Central memory CD8-positive, alpha-beta T cell (primary cell): ENCODE measurements around the gene RPL10L.

ENCODE experiments used
- ATAC-seq: fragments of 150-1000 bp; cut with Tn5 transposase; replicated peaks from 2 replicates; pipeline ENCODE4 v1.10.0; 2022; ENCODE audit warnings: mild to moderate bottlenecking, moderate FRiP score, moderate number of reproducible peaks; ENCODE audit not compliant: poor library complexity, severe bottlenecking; ENCODE audit errors: extremely low read depth
- DNase-seq, 2 donors: peaks; one replicate each; pipeline ENCODE4 v3.0.0; 2021; ENCODE audit warnings: low spot score in 2 of 2
- H3K27ac Mint-ChIP-seq: one replicate; pipeline ENCODE4 v1.8.0; 2022; ENCODE audit warnings: low read depth, mild to moderate bottlenecking, moderate library complexity, mixed read lengths
- H3K27me3 Mint-ChIP-seq: one replicate; pipeline ENCODE4 v1.8.0; 2022; ENCODE audit warnings: mixed read lengths
- H3K36me3 Mint-ChIP-seq: one replicate; pipeline ENCODE4 v1.8.0; 2022; ENCODE audit warnings: mild to moderate bottlenecking, moderate library complexity, mixed read lengths; ENCODE audit not compliant: insufficient read depth
- H3K4me1 Mint-ChIP-seq: one replicate; pipeline ENCODE4 v1.8.0; 2022; ENCODE audit warnings: mixed read lengths
- H3K4me3 Mint-ChIP-seq: one replicate; pipeline ENCODE4 v1.8.0; 2022; ENCODE audit warnings: mild to moderate bottlenecking, moderate library complexity, mixed read lengths
- H3K9me3 Mint-ChIP-seq: one replicate; pipeline ENCODE4 v1.8.0; 2022; ENCODE audit warnings: mixed read lengths

Gene RPL10L

GRCh38 chr14:46651526-46652144 is at the start of gene RPL10L:
RPL10L (minus strand) TSS chr14:46651781; CDS start chr14:46651736, 45 bp downstream.
- DNase-seq (no peak), ATAC-seq (peak; percentile 24)
- no peak within 1 kb of the TSS for H3K4me3 Mint-ChIP-seq
- no peaks in the 10 kb centered on the region for H3K27me3 Mint-ChIP-seq
- H3K4me1 Mint-ChIP-seq: no peaks in the 10 kb centered on the region
- H3K27ac Mint-ChIP-seq: no peak within 1 kb of the TSS
- H3K36me3 Mint-ChIP-seq: no peaks in the 10 kb centered on the region
- peaks cover 12% of the 10 kb centered on the region for H3K9me3 Mint-ChIP-seq

- no peaks in the 10 kb centered on the region for H3K27me3 Mint-ChIP-seq
- H3K36me3 Mint-ChIP-seq: no peaks in the 10 kb centered on the region
- no peak overlapping the region for H3K27ac Mint-ChIP-seq
- no peak overlapping the region for H3K4me3 Mint-ChIP-seq
- DNase-seq (no peak), ATAC-seq (no peak)
- no peaks in the 10 kb centered on the region for H3K4me1 Mint-ChIP-seq
- peaks cover 28% of the 10 kb centered on the region for H3K9me3 Mint-ChIP-seq
Observed at GRCh38 chr14:46691819-46692218, 40.2 kb upstream of the RPL10L start.

- no peaks in the 10 kb centered on the region for H3K4me1 Mint-ChIP-seq
- ATAC-seq (no peak), DNase-seq (no peak)
- H3K27me3 Mint-ChIP-seq: no peaks in the 10 kb centered on the region
- H3K9me3 Mint-ChIP-seq: peaks cover 24% of the 10 kb centered on the region
- no peak overlapping the region for H3K27ac Mint-ChIP-seq
- H3K36me3 Mint-ChIP-seq: no peaks in the 10 kb centered on the region
- no peak overlapping the region for H3K4me3 Mint-ChIP-seq
Observed at GRCh38 chr14:46686652-46687051, 35.1 kb upstream of the RPL10L start.

- ATAC-seq (no peak), DNase-seq (no peak)
- no peaks in the 10 kb centered on the region for H3K4me1 Mint-ChIP-seq
- no peaks in the 10 kb centered on the region for H3K36me3 Mint-ChIP-seq
- no peak overlapping the region for H3K27ac Mint-ChIP-seq
- H3K4me3 Mint-ChIP-seq: no peak overlapping the region
- no peaks in the 10 kb centered on the region for H3K27me3 Mint-ChIP-seq
- peaks cover 18% of the 10 kb centered on the region for H3K9me3 Mint-ChIP-seq
Observed at GRCh38 chr14:46672128-46672527, 20.5 kb upstream of the RPL10L start.

GRCh38 chr14:46663382-46663781 is 11.8 kb upstream of the RPL10L start:
- DNase-seq: no peak
- H3K4me3 Mint-ChIP-seq: no peak overlapping the region
- no peak for ATAC-seq
- peaks cover 4% of the 10 kb centered on the region for H3K9me3 Mint-ChIP-seq
- H3K36me3 Mint-ChIP-seq: no peaks in the 10 kb centered on the region
- H3K27me3 Mint-ChIP-seq: no peaks in the 10 kb centered on the region
- H3K27ac Mint-ChIP-seq: no peak overlapping the region
- H3K4me1 Mint-ChIP-seq: no peaks in the 10 kb centered on the region

- DNase-seq (no peak), ATAC-seq (no peak)
- no peak overlapping the region for H3K27ac Mint-ChIP-seq
- no peaks in the 10 kb centered on the region for H3K36me3 Mint-ChIP-seq
- H3K27me3 Mint-ChIP-seq: no peaks in the 10 kb centered on the region
- H3K4me1 Mint-ChIP-seq: no peaks in the 10 kb centered on the region
- no peak overlapping the region for H3K4me3 Mint-ChIP-seq
- H3K9me3 Mint-ChIP-seq: peaks cover 4% of the 10 kb centered on the region
Observed at GRCh38 chr14:46661728-46662127, 10.1 kb upstream of the RPL10L start.

- Mint-ChIP-seq H3K27me3 (no peaks in the 10 kb centered on the region), H3K27ac (no peak overlapping the region), H3K4me1 (no peaks in the 10 kb centered on the region), H3K9me3 (peaks cover 12% of the 10 kb centered on the region), H3K36me3 (no peaks in the 10 kb centered on the region), H3K4me3 (no peak overlapping the region)
- ATAC-seq (no peak), DNase-seq (no peak)
Observed at GRCh38 chr14:46653031-46653755, 1.6 kb upstream of the RPL10L start.

GRCh38 chr14:46646796-46647195 is 4.8 kb downstream of the RPL10L start:
- DNase-seq (no peak), ATAC-seq (no peak)
- Mint-ChIP-seq H3K9me3 (peaks cover 7% of the 10 kb centered on the region), H3K4me1 (no peaks in the 10 kb centered on the region), H3K36me3 (no peaks in the 10 kb centered on the region), H3K27me3 (no peaks in the 10 kb centered on the region), H3K4me3 (no peak overlapping the region), H3K27ac (no peak overlapping the region)

- Mint-ChIP-seq H3K27ac (no peak overlapping the region), H3K27me3 (no peaks in the 10 kb centered on the region), H3K4me3 (no peak overlapping the region), H3K4me1 (no peaks in the 10 kb centered on the region), H3K36me3 (no peaks in the 10 kb centered on the region), H3K9me3 (peaks cover 40% of the 10 kb centered on the region)
- ATAC-seq: no peak
- DNase-seq: no peak
Observed at GRCh38 chr14:46626876-46627275, 24.7 kb downstream of the RPL10L start.
